NCI-H774 (cell line): ENCODE measurements around the gene CD47.

ENCODE experiments used
- DNase-seq: peaks from one replicate; lab custom pipeline; 2025; lab: John Stamatoyannopoulos, UW

Gene CD47

DNA sequence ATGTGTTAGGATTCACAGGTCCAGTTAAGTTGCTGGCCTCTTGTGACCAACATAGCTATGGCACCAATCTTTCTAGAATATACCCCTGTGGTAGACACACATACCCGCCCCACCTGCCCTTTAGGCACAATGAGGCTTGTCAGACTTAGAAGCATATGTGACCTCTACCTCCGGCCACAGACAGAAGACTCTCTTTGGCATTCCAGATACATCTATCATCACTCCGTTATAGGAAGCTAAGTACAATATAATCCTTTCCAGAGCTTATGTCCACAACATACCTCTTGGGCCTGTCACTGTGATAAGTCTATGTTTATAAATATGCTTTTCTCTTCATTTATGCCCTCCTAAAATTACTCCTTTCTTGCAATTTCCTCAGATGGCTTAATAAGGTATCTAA, 39.8 kb downstream of the CD47 start:
- no peak for DNase-seq

DNA sequence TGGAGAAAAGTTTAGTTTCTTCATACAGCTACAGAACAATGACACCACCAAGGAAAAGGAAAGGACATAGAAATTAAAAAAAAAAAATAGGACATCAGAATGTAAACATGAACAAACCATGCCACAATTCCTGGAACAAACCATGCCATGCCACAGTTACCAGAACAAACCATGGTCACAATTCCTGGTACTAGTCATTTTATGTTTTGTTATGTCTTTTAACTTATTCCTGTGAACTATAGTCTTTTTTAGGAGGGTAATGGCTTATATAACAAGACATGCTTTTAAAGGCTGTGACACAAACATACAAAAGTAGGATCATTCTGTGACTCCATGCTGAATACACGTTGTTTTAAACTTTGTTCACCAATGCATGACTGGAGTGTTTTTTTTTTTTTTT, 42.8 kb downstream of the CD47 start:
- DNase-seq: no peak

DNA sequence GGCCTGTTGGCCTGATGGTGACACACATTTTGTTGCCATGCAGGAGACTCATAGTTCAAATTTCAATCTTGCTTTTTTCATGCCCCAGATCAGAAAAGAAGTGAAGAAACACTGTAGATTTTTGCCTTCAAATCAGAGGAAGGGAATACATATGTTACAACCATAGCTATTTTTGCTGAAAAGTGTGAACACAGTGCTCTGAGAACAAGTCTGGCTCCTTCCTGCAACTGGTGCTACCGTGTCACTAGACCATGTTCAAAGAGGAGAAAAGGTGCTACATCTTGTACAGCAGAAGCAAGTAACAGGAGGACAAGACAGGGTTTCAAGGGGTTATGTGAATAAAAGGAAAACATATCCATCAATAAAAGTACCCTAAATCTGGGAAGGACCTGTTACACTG, 44.6 kb downstream of the CD47 start:
- no peak for DNase-seq

DNA sequence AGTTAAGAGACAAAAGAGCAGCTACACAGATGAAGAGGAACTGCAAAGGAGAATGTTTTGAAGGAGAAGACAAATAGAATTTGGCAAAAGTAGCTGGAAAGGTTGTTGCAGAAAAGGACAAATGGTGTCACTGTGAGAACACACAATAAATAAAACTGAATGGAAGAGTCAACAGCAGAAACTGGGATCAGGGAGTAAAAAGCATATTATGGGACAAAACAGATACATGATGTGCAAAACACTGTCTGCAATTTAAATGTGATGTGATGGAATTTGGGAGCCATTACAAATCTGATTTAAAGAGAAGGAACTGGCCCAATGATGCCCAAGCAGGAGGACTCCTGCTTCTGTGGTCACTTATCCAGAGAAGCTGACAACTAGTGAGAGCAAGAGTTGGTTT, 46.1 kb downstream of the CD47 start:
- DNase-seq: no peak

DNA sequence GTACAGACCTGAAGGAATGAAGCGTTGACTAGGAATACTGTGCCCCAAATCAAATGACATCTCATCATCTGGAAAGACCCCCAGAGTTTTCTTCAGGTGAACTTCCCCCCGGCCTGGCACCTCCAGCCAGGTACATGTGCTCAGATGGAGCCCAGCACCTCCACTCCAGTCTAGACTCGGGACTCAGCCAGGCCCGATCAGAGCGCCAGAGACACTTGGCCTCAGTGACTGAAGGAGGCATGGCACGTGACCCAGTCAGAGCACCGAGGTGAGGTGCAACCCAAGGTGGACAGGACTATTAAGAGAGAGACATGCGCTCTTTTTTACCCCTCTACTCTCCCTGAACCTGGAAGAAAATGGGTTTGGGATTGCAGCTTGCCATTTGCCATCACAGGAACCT, 48.5 kb downstream of the CD47 start:
- no peak for DNase-seq

DNA sequence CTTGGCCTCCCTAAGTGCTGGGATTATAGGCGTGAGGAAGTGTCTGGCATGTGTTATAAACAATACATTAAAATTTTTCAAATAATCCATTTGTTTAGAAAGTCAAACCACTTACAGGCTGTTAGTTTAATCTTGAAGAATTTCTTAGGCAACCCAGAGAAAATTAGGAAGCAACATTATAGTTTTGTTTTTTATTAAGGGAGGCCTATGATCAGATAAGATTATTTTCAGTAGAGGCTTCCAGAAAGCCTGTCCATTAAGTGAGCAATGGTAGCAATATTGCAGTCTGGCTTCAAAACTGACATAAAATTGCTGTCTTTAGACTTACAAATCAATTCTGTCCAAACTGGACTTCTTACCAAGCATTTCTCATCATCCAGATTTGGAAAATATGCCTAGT, 49.6 kb downstream of the CD47 start:
- no peak for DNase-seq

DNA sequence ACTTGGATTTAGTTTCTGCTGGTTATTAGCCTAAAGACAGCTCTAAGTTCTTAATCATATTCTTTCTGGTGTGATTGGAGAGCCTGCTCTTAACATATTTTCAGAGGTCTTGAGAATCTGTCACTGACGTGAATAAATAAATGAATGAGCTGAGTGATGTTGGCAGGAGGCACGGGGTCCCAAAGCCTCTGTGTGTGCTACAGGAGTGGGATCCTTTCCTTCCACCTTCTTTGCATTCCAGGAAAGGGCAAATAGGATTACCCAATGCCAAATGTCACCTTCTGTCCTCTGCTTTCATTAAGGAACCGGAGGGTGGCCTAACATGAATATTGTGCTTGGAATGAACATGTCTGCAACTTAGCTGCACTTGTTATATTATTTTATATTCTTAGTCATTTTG, 53.1 kb downstream of the CD47 start:
- no peak for DNase-seq

DNA sequence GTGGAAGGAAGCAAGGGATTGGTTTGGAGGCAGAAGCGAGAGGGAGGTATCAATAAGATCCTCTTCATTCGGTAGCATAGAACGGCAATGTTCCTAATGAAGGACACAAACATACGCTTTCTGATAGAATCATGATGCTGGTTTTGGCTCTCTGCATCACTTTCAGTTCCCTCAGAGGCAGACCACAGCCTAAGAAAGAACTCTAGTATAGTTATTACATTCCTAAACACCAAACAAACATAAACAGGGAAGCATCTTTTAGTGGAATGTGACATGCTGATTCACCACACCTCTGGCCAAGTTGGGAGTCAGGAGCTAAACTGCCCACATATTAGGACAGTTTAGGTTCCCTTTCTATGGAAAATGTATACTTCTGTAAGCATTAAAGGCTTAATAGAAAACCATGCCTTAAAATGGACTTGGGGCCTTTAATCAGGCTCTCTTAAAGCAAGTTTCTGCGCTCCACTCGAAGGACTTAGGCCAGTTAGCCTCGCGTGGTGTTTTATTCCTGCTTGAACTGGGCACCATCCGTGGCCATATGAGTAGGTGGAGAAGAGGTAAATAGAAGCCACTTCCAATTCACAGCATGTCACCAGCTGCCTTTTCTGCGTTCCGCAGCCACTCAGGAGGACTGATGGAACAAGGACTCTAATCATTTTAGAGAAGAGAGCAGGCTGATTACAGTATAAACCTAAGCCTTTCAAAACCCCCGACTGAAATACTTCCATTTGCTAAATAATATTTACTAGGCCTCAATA, 53.7 kb downstream of the CD47 start:
- DNase-seq: no peak

DNA sequence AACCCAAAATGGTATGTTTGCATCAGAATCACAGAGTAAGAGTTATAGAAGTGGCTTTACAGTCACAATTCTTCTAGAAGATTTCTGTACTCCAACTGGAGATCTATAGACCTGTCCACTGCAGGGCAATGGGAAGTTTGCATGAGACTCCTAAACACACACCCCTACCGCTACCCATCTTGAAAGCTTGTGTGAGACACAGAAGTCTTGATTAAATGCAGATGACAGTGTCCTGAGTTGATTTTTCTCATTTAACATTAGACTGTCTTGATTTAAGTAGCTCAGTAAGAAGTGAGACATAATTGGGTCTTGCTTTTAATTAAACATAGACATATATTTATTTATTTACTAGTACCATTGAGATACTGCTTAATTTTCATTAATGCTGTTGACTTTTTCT, 54.4 kb downstream of the CD47 start:
- no peak for DNase-seq

DNA sequence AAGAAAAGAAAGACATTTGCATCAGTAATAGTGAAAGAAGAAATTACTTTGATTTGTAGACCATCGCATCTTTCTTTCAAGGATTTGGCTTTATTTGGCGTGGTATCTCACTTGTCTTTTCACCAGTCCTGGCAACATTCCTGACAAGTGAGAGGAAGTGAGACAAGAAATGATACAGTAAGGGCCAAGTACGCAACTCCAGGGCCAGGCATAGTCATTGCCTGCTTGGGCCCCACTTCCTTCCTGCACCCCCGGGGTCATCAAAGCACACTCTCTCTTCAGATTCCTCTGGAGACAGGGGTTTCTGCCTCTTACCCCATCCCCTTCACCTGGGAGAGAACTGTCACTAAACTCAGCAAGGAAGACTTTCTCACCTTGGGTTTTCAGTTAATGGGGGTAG, 55.1 kb downstream of the CD47 start:
- no peak for DNase-seq

DNA sequence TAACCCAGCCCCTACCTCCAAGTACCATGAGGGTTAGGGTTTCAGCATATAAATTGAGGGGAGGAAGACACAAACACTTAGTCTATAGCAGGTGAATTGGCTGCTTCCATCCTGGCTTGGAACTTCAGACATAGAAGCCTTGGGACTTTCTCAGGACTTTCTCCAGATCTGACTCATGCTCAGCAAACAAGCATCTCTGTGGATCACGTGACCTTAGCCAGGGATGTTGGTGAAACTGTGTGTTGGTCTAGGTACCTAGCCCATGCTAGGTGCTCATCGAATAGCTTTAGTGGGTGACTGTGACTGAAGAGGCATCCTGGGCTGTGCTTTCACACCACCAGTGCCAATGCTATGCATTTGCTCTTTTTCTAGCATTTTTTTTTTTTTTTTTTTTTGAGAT, 58.9 kb downstream of the CD47 start:
- DNase-seq: no peak

DNA sequence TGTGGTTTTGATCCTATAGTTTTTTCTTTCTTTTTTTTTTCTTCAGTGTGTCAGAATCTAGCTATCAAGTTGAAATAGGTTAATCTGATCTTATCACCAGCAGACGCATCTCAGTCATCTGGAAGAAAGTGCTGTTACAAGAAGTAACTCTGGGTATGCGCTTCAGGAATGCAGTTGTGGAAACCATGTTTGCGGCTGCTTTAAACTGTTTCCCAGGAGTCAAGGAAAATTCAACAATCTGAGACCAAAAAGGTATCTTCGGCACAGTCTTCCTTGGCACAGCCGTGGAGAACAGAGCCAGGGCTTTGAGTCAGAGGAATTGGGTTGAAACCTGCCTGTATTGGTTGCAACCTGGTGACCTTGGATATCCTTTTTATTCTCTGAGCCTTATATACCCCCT, 59.9 kb downstream of the CD47 start:
- no peak for DNase-seq

DNA sequence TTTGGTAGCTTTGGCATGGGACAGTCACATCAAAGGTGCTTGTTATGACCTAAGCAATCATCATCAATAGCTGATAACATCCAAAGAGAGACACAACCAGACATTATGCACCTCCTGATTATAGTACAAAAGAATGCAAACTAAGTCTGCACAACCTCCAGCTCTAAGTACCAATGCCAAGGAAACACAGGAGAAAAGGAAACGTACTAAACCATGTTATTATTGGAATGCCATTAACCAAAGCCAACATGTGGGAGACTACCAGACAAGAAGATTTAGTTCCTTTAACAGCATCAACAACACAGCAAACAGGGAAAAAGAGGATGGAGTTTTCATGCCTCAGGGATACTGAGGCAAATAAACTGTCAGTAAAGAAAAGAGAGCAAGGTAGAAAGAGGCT, 61.4 kb downstream of the CD47 start:
- no peak for DNase-seq

DNA sequence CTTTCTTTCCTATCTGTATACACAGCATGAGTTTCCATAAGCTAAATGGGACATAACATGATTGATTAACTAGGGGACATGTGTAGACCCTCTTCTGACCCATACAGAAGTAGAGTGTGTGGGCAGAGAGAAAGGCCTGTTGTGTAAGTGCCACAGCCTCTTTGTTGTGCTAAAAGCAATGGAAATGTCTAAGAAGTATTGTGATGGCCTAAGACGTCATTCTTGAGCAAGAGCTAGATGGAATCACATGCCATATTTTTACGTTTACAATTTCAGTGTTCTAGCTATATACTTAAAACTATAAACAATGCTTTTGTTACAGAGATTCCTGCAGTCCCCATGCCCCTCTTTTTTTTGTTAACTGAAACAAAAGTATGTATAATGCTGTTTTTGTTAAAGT, 61.9 kb downstream of the CD47 start:
- no peak for DNase-seq

DNA sequence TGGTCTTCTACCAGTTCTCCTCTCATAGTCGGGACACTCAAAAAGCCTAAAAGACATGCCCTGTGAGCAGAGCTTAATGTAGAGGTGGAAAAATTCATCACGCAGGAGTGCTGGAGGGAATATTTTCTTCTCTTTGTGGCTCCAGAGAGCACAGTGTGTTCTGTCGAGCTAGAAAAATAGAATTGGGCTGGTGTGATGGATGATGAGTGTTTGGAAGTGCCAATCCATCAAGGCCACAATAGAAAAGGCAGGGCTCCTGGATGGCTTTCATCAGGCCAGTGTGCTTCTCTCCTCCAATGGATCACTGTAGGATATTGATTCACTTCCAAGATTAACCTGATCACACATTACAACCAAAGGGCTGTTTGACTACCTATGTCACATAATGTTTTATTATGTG, 65.7 kb downstream of the CD47 start:
- no peak for DNase-seq

DNA sequence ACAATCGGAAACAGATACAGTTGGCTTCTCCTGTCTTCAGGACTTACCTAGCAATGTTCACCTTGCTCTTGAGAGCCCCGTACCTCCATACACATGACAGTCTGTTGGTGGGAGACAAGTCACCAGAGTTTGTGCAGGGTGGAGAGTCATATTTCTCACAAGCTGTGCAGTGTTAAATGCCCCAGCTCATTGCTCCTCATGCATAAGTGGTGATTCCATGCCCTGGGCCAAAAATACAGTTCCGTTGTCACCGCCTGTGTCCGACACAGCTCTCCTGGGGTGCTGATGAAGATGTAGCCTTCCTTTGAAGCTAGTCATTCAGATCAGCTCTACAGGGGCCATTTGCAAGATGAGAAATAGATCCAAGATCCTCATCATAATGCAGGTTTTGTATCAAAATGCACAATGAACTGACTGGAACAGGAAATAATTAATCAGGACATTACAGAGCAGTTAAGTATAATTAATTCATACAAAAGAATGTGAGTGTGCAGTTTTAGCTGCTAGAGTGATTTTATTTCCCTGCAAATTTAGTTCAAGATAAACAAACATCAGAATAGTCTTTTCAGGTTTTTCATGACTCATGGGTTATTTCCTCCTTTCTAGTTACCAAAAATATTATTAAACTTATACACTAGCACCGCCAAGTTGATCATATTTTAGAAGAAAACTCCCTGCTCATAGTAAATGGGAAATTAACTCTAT, 66.5 kb downstream of the CD47 start:
- DNase-seq: no peak

DNA sequence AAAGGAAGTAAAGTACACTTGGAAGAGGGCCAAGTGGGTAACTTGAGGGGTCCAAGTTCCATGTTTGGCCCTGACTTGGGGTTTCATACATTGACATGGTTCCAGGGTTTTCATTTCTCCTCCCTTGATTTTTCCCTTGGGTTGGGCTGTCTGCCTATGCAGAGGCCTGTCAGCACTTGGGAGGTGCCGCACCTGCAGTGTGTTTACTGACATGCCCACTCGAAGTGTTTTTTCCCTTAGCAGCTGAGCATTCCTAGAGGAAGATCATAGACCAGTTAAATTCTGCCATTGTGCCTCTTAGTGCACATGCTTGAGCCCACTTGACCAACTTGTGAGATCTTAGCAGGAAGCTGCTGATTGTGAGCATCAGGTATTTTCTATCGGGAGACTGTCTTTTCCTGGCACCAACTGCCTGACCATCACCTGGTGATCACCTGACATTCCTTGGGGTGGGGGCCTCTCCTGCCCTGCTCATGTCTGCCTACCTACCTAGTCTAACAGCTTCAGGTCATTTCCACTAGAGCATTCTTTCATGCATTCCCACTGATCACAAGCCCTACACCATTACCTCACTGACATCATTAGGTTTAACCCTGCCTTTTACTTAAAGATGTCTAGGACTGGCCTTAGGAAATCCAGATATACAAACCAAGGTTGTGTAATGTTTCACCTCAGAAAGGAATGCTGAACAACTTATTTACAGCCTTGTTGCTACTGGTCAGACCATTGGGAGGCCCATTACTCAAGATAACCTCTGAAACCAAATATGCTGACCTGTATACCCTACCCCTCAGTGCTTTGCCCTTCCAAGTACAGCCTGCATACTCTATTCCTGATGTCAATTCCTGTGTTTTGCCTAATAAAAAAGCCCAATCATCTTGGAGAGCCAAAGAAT, 68.3 kb downstream of the CD47 start:
- DNase-seq: no peak

DNA sequence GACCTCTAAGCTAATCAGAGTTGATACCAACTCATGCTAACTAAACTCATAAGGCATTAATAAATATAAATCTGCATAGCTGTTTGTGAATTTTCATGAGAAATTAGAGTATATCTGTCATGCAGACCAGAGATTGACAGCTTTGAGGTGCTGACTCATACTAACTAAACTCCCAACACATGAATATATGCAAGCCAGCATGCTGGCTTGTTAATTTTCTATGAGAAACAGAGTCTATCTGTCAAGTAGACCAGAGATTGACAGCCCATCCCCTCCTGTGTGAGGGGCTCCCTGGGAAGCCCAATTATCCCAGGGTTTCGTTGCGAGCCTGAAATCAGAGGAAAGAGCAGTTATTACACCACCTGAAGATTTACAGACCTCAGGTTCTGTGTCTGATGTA, 69.3 kb downstream of the CD47 start:
- DNase-seq: no peak

DNA sequence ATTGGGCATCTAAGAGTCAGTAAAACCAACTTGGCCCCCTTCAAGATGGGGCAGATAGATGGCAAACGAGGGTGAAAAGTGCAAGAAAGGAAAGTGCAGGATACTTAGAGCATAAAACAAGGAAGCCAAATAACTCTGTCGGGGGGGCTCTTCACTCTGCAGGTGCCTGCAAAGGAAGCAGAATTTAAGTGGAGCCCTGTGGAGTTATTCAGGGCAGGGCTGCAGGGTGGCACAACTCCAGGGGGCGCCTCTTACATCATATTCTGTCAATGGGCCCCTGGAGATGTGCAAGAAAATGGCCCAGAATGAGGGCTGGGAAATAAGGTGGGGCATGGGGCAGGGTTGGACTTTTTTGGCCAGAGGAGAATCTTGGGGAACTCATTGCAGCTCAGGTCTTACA, 69.7 kb downstream of the CD47 start:
- no peak for DNase-seq

DNA sequence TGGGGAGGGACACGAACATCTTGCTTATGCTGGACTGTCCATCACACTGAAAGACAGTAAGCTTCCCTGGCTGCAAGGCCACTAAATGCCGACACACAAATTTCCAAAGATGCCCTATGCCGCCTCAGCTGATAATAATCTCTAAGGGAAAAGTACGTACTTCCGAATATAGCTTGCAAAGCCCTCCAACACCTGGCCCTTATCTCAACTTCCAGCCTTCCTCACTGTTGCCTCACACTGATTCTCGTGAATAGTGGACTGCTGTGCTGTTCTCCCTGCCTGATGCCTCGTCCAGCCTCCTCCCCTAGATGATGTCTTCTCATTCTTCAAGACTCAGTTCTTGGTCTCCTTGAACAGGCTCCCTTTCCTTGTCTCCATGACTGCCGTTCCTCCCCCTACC, 72.3 kb downstream of the CD47 start:
- no peak for DNase-seq

DNA sequence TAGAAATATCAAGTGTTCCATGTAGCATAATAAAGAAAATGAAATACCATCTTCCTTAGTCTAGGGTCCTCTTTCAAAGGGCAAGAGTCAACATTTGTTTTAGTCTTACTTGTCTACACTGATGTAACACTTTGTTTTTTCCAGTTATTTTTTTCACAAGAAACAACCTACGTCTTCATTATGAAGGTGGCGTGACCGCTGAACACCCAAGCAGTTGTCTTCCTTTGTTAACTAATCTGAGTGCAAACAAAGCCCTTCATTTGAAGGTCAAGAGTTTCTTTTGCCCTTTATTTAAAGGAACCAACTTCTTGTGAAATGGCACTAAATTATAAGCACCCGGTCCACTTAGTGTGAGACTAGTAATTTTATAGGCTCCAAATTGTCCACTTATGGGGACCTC, 73.2 kb downstream of the CD47 start:
- DNase-seq: no peak

DNA sequence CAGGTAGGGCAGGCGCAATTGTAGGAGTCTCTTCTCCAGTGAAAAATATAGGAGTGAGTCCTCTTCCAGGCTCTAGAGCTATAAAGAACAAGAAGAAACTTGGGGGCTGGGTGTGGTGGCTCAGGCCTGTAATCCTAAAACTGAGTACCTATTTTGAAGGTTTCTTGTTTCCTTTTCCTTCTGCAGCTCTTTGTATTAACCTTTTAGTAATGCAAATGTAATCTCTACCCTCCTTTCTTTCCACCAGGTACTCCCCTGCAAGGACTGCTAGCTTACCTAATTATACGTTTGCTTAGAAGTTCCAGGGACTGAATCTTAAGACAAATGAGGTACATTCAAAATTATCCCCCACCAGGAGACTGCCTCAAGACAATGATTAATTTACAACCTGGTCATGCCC, 75.9 kb downstream of the CD47 start:
- no peak for DNase-seq
